ENCODE data around the gene FAM114A2. TPM values are rescaled to one million over a fixed set of nuclear protein-coding genes. Genes with fewer than 3 reads are reported as not detected.

FAM114A2 gene
- 38.3 TPM for total RNA-seq
- polyA plus RNA-seq, result 14.1 TPM
- long read RNA-seq, donor 1, result 0 reads
- long read RNA-seq, donor 2, result 0 reads
- long read RNA-seq, donor 3, full-length matches to known transcripts, result 12 of 12 reads
- long read RNA-seq, donor 3, partial matches to known transcripts, result 0 of 12 reads
- long read RNA-seq, donor 3, other reads (novel, unspliced or antisense), result 0 of 12 reads
- long read RNA-seq, donor 4, full-length matches to known transcripts, result 5 of 5 reads
- long read RNA-seq, donor 4, partial matches to known transcripts, result 0 of 5 reads
- long read RNA-seq, donor 4, other reads (novel, unspliced or antisense), result 0 of 5 reads
- long read RNA-seq, donor 5, full-length matches to known transcripts, result 12 of 12 reads
- long read RNA-seq, donor 5, partial matches to known transcripts, result 0 of 12 reads
- long read RNA-seq, donor 5, other reads (novel, unspliced or antisense), result 0 of 12 reads
- long read RNA-seq, donor 6, full-length matches to known transcripts, result 1 of 1 reads
- long read RNA-seq, donor 6, partial matches to known transcripts, result 0 of 1 reads
- long read RNA-seq, donor 6, other reads (novel, unspliced or antisense), result 0 of 1 reads
- long read RNA-seq, donor 7, full-length matches to known transcripts, result 6 of 6 reads
- long read RNA-seq, donor 7, partial matches to known transcripts, result 0 of 6 reads
- long read RNA-seq, donor 7, other reads (novel, unspliced or antisense), result 0 of 6 reads
- long read RNA-seq, donor 8, full-length matches to known transcripts, result 3 of 3 reads
- long read RNA-seq, donor 8, partial matches to known transcripts, result 0 of 3 reads
- long read RNA-seq, donor 8, other reads (novel, unspliced or antisense), result 0 of 3 reads
- long read RNA-seq, donor 9, full-length matches to known transcripts, result 5 of 5 reads
- long read RNA-seq, donor 9, partial matches to known transcripts, result 0 of 5 reads
- long read RNA-seq, donor 9, other reads (novel, unspliced or antisense), result 0 of 5 reads
- long read RNA-seq, donor 10, full-length matches to known transcripts, result 4 of 4 reads
- long read RNA-seq, donor 10, partial matches to known transcripts, result 0 of 4 reads
- long read RNA-seq, donor 10, other reads (novel, unspliced or antisense), result 0 of 4 reads

- no peaks in the 10 kb centered on the region for H3K4me1 ChIP-seq (ENCODE audit: control insufficient read depth in 2 of 2, insufficient read depth in 2 of 2, low read length in 2 of 2)
- peak within 1 kb of the TSS; percentile 59 to 64 for H3K4me3 ChIP-seq (ENCODE audit: low read length in 2 of 2)
- DNase-seq (ENCODE audit: low read depth in 6 of 9, low spot score in 9 of 9), result peak; percentile 66 to 92 (median 75)
- peak within 1 kb of the TSS; percentile 86 to 89 for H3K27ac ChIP-seq (ENCODE audit: low read depth in 1 of 2, low read length in 1 of 2)
- 2% methylated on average over 51 of the region's 51 CpGs for WGBS
- no peaks in the 10 kb centered on the region for H3K9me3 ChIP-seq (ENCODE audit: control insufficient read depth in 2 of 2, insufficient read depth in 1 of 2, low read length in 1 of 2)
- no peaks in the 10 kb centered on the region for H3K27me3 ChIP-seq (ENCODE audit: control insufficient read depth in 2 of 2, insufficient read depth in 1 of 2, low read length in 1 of 2)
- H3K36me3 ChIP-seq (ENCODE audit: control insufficient read depth in 2 of 2, insufficient read depth in 2 of 2, low read length in 1 of 2), result no peaks in the 10 kb centered on the region
Measured at GRCh38 chr5:154038707-154039457, at the start of gene FAM114A2, which contains the start of gene MFAP3. Gene FAM114A2, minus strand, starts transcription at chr5:154038910. Its CDS starts 3,957 bp downstream, at chr5:154034953. Gene MFAP3, plus strand, starts transcription at chr5:154038967. Its CDS starts 10,756 bp downstream, at chr5:154049723.

- Histone ChIP-seq H3K4me1 (ENCODE audit: control insufficient read depth in 2 of 2, insufficient read depth in 2 of 2, low read length in 2 of 2) (no peaks in the 10 kb centered on the region), H3K27ac (ENCODE audit: low read depth in 1 of 2, low read length in 1 of 2) (no peak overlapping the region), H3K27me3 (ENCODE audit: control insufficient read depth in 2 of 2, insufficient read depth in 1 of 2, low read length in 1 of 2) (peaks cover 0 to 2% of the 10 kb centered on the region in 2 donors), H3K4me3 (ENCODE audit: low read length in 2 of 2) (no peak overlapping the region), H3K9me3 (ENCODE audit: control insufficient read depth in 2 of 2, insufficient read depth in 1 of 2, low read length in 1 of 2) (no peaks in the 10 kb centered on the region), H3K36me3 (ENCODE audit: control insufficient read depth in 2 of 2, insufficient read depth in 2 of 2, low read length in 1 of 2) (no peaks in the 10 kb centered on the region)
- WGBS, result 57% methylated on average over 2 of the region's 2 CpGs
- no peak for DNase-seq (ENCODE audit: low read depth in 6 of 9, low spot score in 9 of 9)
Measured at GRCh38 chr5:154087260-154087659, 48.5 kb upstream of the FAM114A2 start.

GRCh38 chr5:154086641-154087040 is 47.9 kb upstream of the FAM114A2 start:
- no peak for DNase-seq (ENCODE audit: low read depth in 6 of 9, low spot score in 9 of 9)
- H3K4me1 ChIP-seq (ENCODE audit: control insufficient read depth in 2 of 2, insufficient read depth in 2 of 2, low read length in 2 of 2), result no peaks in the 10 kb centered on the region
- H3K4me3 ChIP-seq (ENCODE audit: low read length in 2 of 2), result no peak overlapping the region
- H3K27me3 ChIP-seq (ENCODE audit: control insufficient read depth in 2 of 2, insufficient read depth in 1 of 2, low read length in 1 of 2), result peaks cover 0 to 2% of the 10 kb centered on the region in 2 donors
- no peaks in the 10 kb centered on the region for H3K9me3 ChIP-seq (ENCODE audit: control insufficient read depth in 2 of 2, insufficient read depth in 1 of 2, low read length in 1 of 2)
- 92% methylated on average over 4 of the region's 4 CpGs for WGBS
- H3K27ac ChIP-seq (ENCODE audit: low read depth in 1 of 2, low read length in 1 of 2), result no peak overlapping the region
- H3K36me3 ChIP-seq (ENCODE audit: control insufficient read depth in 2 of 2, insufficient read depth in 2 of 2, low read length in 1 of 2), result no peaks in the 10 kb centered on the region

- Histone ChIP-seq H3K36me3 (ENCODE audit: control insufficient read depth in 2 of 2, insufficient read depth in 2 of 2, low read length in 1 of 2) (no peaks in the 10 kb centered on the region), H3K27me3 (ENCODE audit: control insufficient read depth in 2 of 2, insufficient read depth in 1 of 2, low read length in 1 of 2) (no peaks in the 10 kb centered on the region)
- 71% methylated on average over 3 of the region's 3 CpGs for WGBS
Measured at GRCh38 chr5:154086146-154086545, 47.4 kb upstream of the FAM114A2 start.

GRCh38 chr5:154084062-154084639 is 45.4 kb upstream of the FAM114A2 start:
- no peaks in the 10 kb centered on the region for H3K4me1 ChIP-seq (ENCODE audit: control insufficient read depth in 2 of 2, insufficient read depth in 2 of 2, low read length in 2 of 2)
- H3K27ac ChIP-seq (ENCODE audit: low read depth in 1 of 2, low read length in 1 of 2), result no peak overlapping the region
- no peak overlapping the region for H3K4me3 ChIP-seq (ENCODE audit: low read length in 2 of 2)
- DNase-seq (ENCODE audit: low read depth in 6 of 9, low spot score in 9 of 9), result no peak
- WGBS, result 94% methylated on average over 5 of the region's 5 CpGs
- no peaks in the 10 kb centered on the region for H3K36me3 ChIP-seq (ENCODE audit: control insufficient read depth in 2 of 2, insufficient read depth in 2 of 2, low read length in 1 of 2)
- no peaks in the 10 kb centered on the region for H3K27me3 ChIP-seq (ENCODE audit: control insufficient read depth in 2 of 2, insufficient read depth in 1 of 2, low read length in 1 of 2)
- no peaks in the 10 kb centered on the region for H3K9me3 ChIP-seq (ENCODE audit: control insufficient read depth in 2 of 2, insufficient read depth in 1 of 2, low read length in 1 of 2)

More at GRCh38 chr5:154086146-154086545, 47.4 kb upstream of the FAM114A2 start:
- Histone ChIP-seq H3K9me3 (ENCODE audit: control insufficient read depth in 2 of 2, insufficient read depth in 1 of 2, low read length in 1 of 2) (no peaks in the 10 kb centered on the region), H3K4me3 (ENCODE audit: low read length in 2 of 2) (no peak overlapping the region), H3K27ac (ENCODE audit: low read depth in 1 of 2, low read length in 1 of 2) (no peak overlapping the region), H3K4me1 (ENCODE audit: control insufficient read depth in 2 of 2, insufficient read depth in 2 of 2, low read length in 2 of 2) (no peaks in the 10 kb centered on the region)
- DNase-seq (ENCODE audit: low read depth in 6 of 9, low spot score in 9 of 9), result no peak

GRCh38 chr5:154081246-154081645 is 42.5 kb upstream of the FAM114A2 start:
- Histone ChIP-seq H3K36me3 (ENCODE audit: control insufficient read depth in 2 of 2, insufficient read depth in 2 of 2, low read length in 1 of 2) (no peaks in the 10 kb centered on the region), H3K4me1 (ENCODE audit: control insufficient read depth in 2 of 2, insufficient read depth in 2 of 2, low read length in 2 of 2) (no peaks in the 10 kb centered on the region), H3K27me3 (ENCODE audit: control insufficient read depth in 2 of 2, insufficient read depth in 1 of 2, low read length in 1 of 2) (no peaks in the 10 kb centered on the region), H3K27ac (ENCODE audit: low read depth in 1 of 2, low read length in 1 of 2) (no peak overlapping the region), H3K9me3 (ENCODE audit: control insufficient read depth in 2 of 2, insufficient read depth in 1 of 2, low read length in 1 of 2) (no peaks in the 10 kb centered on the region), H3K4me3 (ENCODE audit: low read length in 2 of 2) (no peak overlapping the region)
- WGBS, result 94% methylated on average over 2 of the region's 2 CpGs
- DNase-seq (ENCODE audit: low read depth in 6 of 9, low spot score in 9 of 9), result no peak

GRCh38 chr5:154078272-154078671 is 39.6 kb upstream of the FAM114A2 start:
- Histone ChIP-seq H3K4me3 (ENCODE audit: low read length in 2 of 2) (no peak overlapping the region), H3K9me3 (ENCODE audit: control insufficient read depth in 2 of 2, insufficient read depth in 1 of 2, low read length in 1 of 2) (no peaks in the 10 kb centered on the region), H3K36me3 (ENCODE audit: control insufficient read depth in 2 of 2, insufficient read depth in 2 of 2, low read length in 1 of 2) (no peaks in the 10 kb centered on the region), H3K27ac (ENCODE audit: low read depth in 1 of 2, low read length in 1 of 2) (no peak overlapping the region), H3K4me1 (ENCODE audit: control insufficient read depth in 2 of 2, insufficient read depth in 2 of 2, low read length in 2 of 2) (no peaks in the 10 kb centered on the region), H3K27me3 (ENCODE audit: control insufficient read depth in 2 of 2, insufficient read depth in 1 of 2, low read length in 1 of 2) (no peaks in the 10 kb centered on the region)
- no peak for DNase-seq (ENCODE audit: low read depth in 6 of 9, low spot score in 9 of 9)
- 82% methylated on average over 1 of the region's 1 CpG for WGBS

GRCh38 chr5:154077696-154078095 is 39.0 kb upstream of the FAM114A2 start:
- Histone ChIP-seq H3K27ac (ENCODE audit: low read depth in 1 of 2, low read length in 1 of 2) (no peak overlapping the region), H3K27me3 (ENCODE audit: control insufficient read depth in 2 of 2, insufficient read depth in 1 of 2, low read length in 1 of 2) (no peaks in the 10 kb centered on the region), H3K4me3 (ENCODE audit: low read length in 2 of 2) (no peak overlapping the region), H3K36me3 (ENCODE audit: control insufficient read depth in 2 of 2, insufficient read depth in 2 of 2, low read length in 1 of 2) (no peaks in the 10 kb centered on the region), H3K4me1 (ENCODE audit: control insufficient read depth in 2 of 2, insufficient read depth in 2 of 2, low read length in 2 of 2) (no peaks in the 10 kb centered on the region), H3K9me3 (ENCODE audit: control insufficient read depth in 2 of 2, insufficient read depth in 1 of 2, low read length in 1 of 2) (no peaks in the 10 kb centered on the region)
- DNase-seq (ENCODE audit: low read depth in 6 of 9, low spot score in 9 of 9), result no peak
- 92% methylated on average over 1 of the region's 1 CpG for WGBS

Data from thymus (tissue), 14 donors.